Neural cell (in vitro differentiated cells): ENCODE measurements around the gene ITM2C. TPM values are rescaled to one million over a fixed set of nuclear protein-coding genes. Genes with fewer than 3 reads are reported as not detected.

Source experiments
- H2AFZ ChIP-seq: fragments of 200-600, 300-800 bp; sonication (generic), shearing (Covaris generic); 2 replicates; pipeline ENCODE4 v1.6.0; 2014; ENCODE audit warnings: low read depth, mild to moderate bottlenecking, antibody characterized with exemption, low read length, moderate library complexity
- H3F3A ChIP-seq: fragments of 200-600 bp; shearing (Covaris generic); 2 replicates; pipeline ENCODE4 v1.6.1; 2016; ENCODE audit warnings: mild to moderate bottlenecking, moderate library complexity, mixed read lengths, antibody characterized with exemption, low read length; ENCODE audit not compliant: insufficient read depth, poor library complexity, severe bottlenecking
- H3K27ac ChIP-seq: fragments of 200-600, 300-800 bp; sonication (generic), shearing (Covaris generic); 2 replicates; pipeline ENCODE4 v1.5.1; 2014; ENCODE audit warnings: mild to moderate bottlenecking, low read length, moderate library complexity
- H3K27me3 ChIP-seq: fragments of 300-800, 200-600 bp; sonication (generic), shearing (Covaris generic); 2 replicates; pipeline ENCODE4 v1.6.0; 2014; ENCODE audit warnings: mild to moderate bottlenecking, low read depth, low read length, moderate library complexity; ENCODE audit not compliant: insufficient read depth
- H3K36me3 ChIP-seq: fragments of 300-800, 200-600 bp; sonication (generic), shearing (Covaris generic); 2 replicates; pipeline ENCODE4 v1.5.1; 2014; ENCODE audit warnings: mild to moderate bottlenecking, antibody characterized with exemption, low read length, moderate library complexity; ENCODE audit not compliant: insufficient read depth
- H3K4me2 ChIP-seq: fragments of 300-800, 200-600 bp; sonication (generic), shearing (Covaris generic); 2 replicates; pipeline ENCODE4 v1.6.0; 2014; ENCODE audit warnings: mild to moderate bottlenecking, low read length
- H3K4me3 ChIP-seq: fragments of 300-800, 200-600 bp; sonication (generic), shearing (Covaris generic); 2 replicates; pipeline ENCODE4 v1.5.1; 2014; ENCODE audit warnings: mild to moderate bottlenecking, low read length, moderate library complexity
- H3K79me2 ChIP-seq: fragments of 200-600 bp; shearing (Covaris generic); replicated peaks from 2 replicates; pipeline ENCODE4 v1.6.0; 2014; ENCODE audit warnings: mild to moderate bottlenecking, low read length, moderate library complexity; ENCODE audit not compliant: insufficient read depth
- H3K9ac ChIP-seq: fragments of 300-800, 200-600 bp; sonication (generic), shearing (Covaris generic); 2 replicates; pipeline ENCODE4 v1.6.1; 2016; ENCODE audit warnings: mild to moderate bottlenecking, low read length, mixed read lengths
- H3K9me2 ChIP-seq: fragments of 200-600 bp; shearing (Covaris generic); 2 replicates; pipeline ENCODE4 v1.6.1; 2016; ENCODE audit warnings: mild to moderate bottlenecking, low read length, mixed read lengths; ENCODE audit not compliant: insufficient read depth
- H3K9me3 ChIP-seq: fragments of 200-600, 300-800 bp; sonication (generic), shearing (Covaris generic); 2 replicates; pipeline ENCODE4 v1.6.1; 2016; ENCODE audit warnings: mild to moderate bottlenecking, mixed run types, low read length, moderate library complexity, mixed read lengths
- H4K20me1 ChIP-seq: fragments of 200-600 bp; shearing (Covaris generic); 2 replicates; pipeline ENCODE4 v1.6.1; 2016; ENCODE audit warnings: mild to moderate bottlenecking, mixed run types; ENCODE audit not compliant: insufficient read depth
- EP300 ChIP-seq: fragments of 450-650 bp; conservative IDR thresholded peaks from 2 replicates; pipeline ENCODE4 v1.6.1; 2014; ENCODE audit warnings: antibody characterized with exemption, mild to moderate bottlenecking, moderate library complexity; ENCODE audit not compliant: poor library complexity, severe bottlenecking
- EZH2 ChIP-seq: fragments of 200-600, 300-800 bp; shearing (Covaris generic), sonication (generic); IDR thresholded peaks from 2 replicates; pipeline ENCODE4 v1.6.1; 2014; ENCODE audit warnings: antibody characterized with exemption, low read length, borderline replicate concordance, mild to moderate bottlenecking; ENCODE audit not compliant: insufficient read depth, poor library complexity, severe bottlenecking
- MXI1 ChIP-seq: fragments of 450-650 bp; conservative IDR thresholded peaks from 2 replicates; pipeline ENCODE4 v1.6.1; 2014; ENCODE audit warnings: antibody characterized with exemption, mild to moderate bottlenecking; ENCODE audit not compliant: poor library complexity, severe bottlenecking
- POLR2AphosphoS5 ChIP-seq: IDR thresholded peaks from 2 replicates; pipeline ENCODE4 v1.6.1; 2012
- RAD21 ChIP-seq: fragments of 450-650 bp; conservative IDR thresholded peaks from 2 replicates; pipeline ENCODE4 v1.6.1; 2014; ENCODE audit warnings: antibody characterized with exemption, mild to moderate bottlenecking, moderate library complexity
- SMC3 ChIP-seq: fragments of 450-650 bp; conservative IDR thresholded peaks from 2 replicates; pipeline ENCODE4 v1.6.1; 2014; ENCODE audit warnings: antibody characterized with exemption, mild to moderate bottlenecking, moderate library complexity; ENCODE audit not compliant: poor library complexity
- TAF1 ChIP-seq: IDR thresholded peaks from 2 replicates; pipeline ENCODE4 v1.6.1; 2012; ENCODE audit warnings: low read depth
- polyA plus RNA-seq: library from polyadenylated mRNA; depleted of rRNA; stranded (reverse); fragments of >200 nt; gene quantifications from 2 replicates; pipeline ENCODE4 v1.2.3, GENCODE V29; 2014
- TF ChIP-seq, protein P1 (sequence below): fragments of 450-650 bp; IDR thresholded peaks from 2 replicates; pipeline ENCODE4 v1.5.1; 2014; ENCODE audit warnings: antibody characterized with exemption, mild to moderate bottlenecking, moderate library complexity; ENCODE audit not compliant: poor library complexity, severe bottlenecking
- TF ChIP-seq, protein P2 (sequence below): IDR thresholded peaks from 2 replicates; pipeline ENCODE4 v1.6.1; 2012; ENCODE audit warnings: borderline replicate concordance

The ITM2C gene
- polyA plus RNA-seq, 1 donor from 2014 or later: 186 TPM

- Histone ChIP-seq H3K9me2 (no peaks in the 10 kb centered on the region), H3K4me3 (no peak overlapping the region), H3K27me3 (no peaks in the 10 kb centered on the region), H3K4me2 (no peak overlapping the region), H3K36me3 (no peaks in the 10 kb centered on the region), H3K9ac (no peak overlapping the region), H4K20me1 (no peaks in the 10 kb centered on the region), H3F3A (no peaks in the 10 kb centered on the region), H2AFZ (no peak overlapping the region), H3K27ac (no peak overlapping the region), H3K79me2 (no peaks in the 10 kb centered on the region), H3K9me3 (no peaks in the 10 kb centered on the region)
- TF ChIP-seq TAF1 (no peak), RAD21 (no peak)
- TF ChIP-seq, protein P1, sequence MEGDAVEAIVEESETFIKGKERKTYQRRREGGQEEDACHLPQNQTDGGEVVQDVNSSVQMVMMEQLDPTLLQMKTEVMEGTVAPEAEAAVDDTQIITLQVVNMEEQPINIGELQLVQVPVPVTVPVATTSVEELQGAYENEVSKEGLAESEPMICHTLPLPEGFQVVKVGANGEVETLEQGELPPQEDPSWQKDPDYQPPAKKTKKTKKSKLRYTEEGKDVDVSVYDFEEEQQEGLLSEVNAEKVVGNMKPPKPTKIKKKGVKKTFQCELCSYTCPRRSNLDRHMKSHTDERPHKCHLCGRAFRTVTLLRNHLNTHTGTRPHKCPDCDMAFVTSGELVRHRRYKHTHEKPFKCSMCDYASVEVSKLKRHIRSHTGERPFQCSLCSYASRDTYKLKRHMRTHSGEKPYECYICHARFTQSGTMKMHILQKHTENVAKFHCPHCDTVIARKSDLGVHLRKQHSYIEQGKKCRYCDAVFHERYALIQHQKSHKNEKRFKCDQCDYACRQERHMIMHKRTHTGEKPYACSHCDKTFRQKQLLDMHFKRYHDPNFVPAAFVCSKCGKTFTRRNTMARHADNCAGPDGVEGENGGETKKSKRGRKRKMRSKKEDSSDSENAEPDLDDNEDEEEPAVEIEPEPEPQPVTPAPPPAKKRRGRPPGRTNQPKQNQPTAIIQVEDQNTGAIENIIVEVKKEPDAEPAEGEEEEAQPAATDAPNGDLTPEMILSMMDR: no peak
Observed at GRCh38 chr2:230825354-230825753, 39.4 kb upstream of the ITM2C start.

DNA sequence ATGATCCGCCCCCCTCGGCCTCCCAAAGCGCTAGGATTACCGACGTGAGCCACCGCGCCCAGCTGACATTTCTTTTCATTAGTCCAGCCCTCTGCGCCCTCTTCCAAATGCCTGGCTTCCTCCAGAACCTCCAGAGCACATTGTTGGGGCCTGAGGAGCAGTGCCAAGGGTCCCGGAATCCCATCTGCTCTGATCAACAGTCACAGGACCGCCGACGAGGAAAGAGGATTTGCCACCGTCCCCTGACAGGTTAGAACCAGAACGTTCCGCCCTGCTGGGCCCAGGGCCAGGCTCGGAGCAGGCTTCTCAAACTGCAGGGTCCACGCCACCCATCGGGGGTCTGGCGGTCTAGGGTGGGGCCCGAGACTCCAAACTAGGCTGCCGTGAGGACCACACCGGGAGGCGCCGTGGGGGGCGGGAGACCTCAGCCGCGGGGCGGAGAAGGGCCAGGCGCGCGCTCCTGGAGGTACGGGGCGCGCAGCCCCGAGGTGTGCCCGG is 36.9 kb upstream of the ITM2C start:
- Histone ChIP-seq H4K20me1 (no peaks in the 10 kb centered on the region), H3K36me3 (no peaks in the 10 kb centered on the region), H3F3A (no peaks in the 10 kb centered on the region), H2AFZ (no peak overlapping the region), H3K27ac (no peak overlapping the region), H3K9ac (no peak overlapping the region), H3K79me2 (no peaks in the 10 kb centered on the region), H3K27me3 (no peaks in the 10 kb centered on the region), H3K4me2 (no peak overlapping the region), H3K9me2 (no peaks in the 10 kb centered on the region), H3K4me3 (no peak overlapping the region), H3K9me3 (no peaks in the 10 kb centered on the region)
- TF ChIP-seq SMC3 (no peak), RAD21 (no peak), MXI1 (no peak), EZH2 (no peak), EP300 (no peak), POLR2AphosphoS5 (no peak)
- TF ChIP-seq, protein P2, sequence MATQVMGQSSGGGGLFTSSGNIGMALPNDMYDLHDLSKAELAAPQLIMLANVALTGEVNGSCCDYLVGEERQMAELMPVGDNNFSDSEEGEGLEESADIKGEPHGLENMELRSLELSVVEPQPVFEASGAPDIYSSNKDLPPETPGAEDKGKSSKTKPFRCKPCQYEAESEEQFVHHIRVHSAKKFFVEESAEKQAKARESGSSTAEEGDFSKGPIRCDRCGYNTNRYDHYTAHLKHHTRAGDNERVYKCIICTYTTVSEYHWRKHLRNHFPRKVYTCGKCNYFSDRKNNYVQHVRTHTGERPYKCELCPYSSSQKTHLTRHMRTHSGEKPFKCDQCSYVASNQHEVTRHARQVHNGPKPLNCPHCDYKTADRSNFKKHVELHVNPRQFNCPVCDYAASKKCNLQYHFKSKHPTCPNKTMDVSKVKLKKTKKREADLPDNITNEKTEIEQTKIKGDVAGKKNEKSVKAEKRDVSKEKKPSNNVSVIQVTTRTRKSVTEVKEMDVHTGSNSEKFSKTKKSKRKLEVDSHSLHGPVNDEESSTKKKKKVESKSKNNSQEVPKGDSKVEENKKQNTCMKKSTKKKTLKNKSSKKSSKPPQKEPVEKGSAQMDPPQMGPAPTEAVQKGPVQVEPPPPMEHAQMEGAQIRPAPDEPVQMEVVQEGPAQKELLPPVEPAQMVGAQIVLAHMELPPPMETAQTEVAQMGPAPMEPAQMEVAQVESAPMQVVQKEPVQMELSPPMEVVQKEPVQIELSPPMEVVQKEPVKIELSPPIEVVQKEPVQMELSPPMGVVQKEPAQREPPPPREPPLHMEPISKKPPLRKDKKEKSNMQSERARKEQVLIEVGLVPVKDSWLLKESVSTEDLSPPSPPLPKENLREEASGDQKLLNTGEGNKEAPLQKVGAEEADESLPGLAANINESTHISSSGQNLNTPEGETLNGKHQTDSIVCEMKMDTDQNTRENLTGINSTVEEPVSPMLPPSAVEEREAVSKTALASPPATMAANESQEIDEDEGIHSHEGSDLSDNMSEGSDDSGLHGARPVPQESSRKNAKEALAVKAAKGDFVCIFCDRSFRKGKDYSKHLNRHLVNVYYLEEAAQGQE: no peak
